GM21528 (cell line): ENCODE measurements around the gene ZNF787.

Experiments
- ATAC-seq: cut with Tn5 transposase; IDR thresholded peaks from one replicate; pipeline ENCODE4 v1.9.1; 2021; ENCODE audit warnings: mild to moderate bottlenecking, moderate library complexity; ENCODE audit not compliant: unreplicated experiment, low FRiP score

Gene ZNF787

GRCh38 chr19:56091751-56092546 lies 29.1 kb downstream of the ZNF787 start:
- ATAC-seq, result no peak

GRCh38 chr19:56091066-56091490 lies 30.0 kb downstream of the ZNF787 start:
- no peak for ATAC-seq

- no peak for ATAC-seq
Observed at GRCh38 chr19:56089344-56089743, 31.8 kb downstream of the ZNF787 start.

- no peak for ATAC-seq
Observed at GRCh38 chr19:56088497-56089215, 32.4 kb downstream of the ZNF787 start.

GRCh38 chr19:56087647-56088496 lies 33.2 kb downstream of the ZNF787 start:
- ATAC-seq, result no peak

- ATAC-seq, result no peak
Observed at GRCh38 chr19:56086671-56087430, 34.2 kb downstream of the ZNF787 start.

GRCh38 chr19:56085571-56086275 lies 35.4 kb downstream of the ZNF787 start:
- no peak for ATAC-seq

- no peak for ATAC-seq
Observed at GRCh38 chr19:56084835-56085536, 36.1 kb downstream of the ZNF787 start.

GRCh38 chr19:56083668-56084067 lies 37.4 kb downstream of the ZNF787 start:
- no peak for ATAC-seq

- ATAC-seq, result no peak
Observed at GRCh38 chr19:56080669-56081401, 40.3 kb downstream of the ZNF787 start.

- no peak for ATAC-seq
Observed at GRCh38 chr19:56079609-56080008, 41.5 kb downstream of the ZNF787 start.

GRCh38 chr19:56076498-56076897 lies 44.6 kb downstream of the ZNF787 start:
- no peak for ATAC-seq

GRCh38 chr19:56071151-56071550 lies 49.9 kb downstream of the ZNF787 start:
- ATAC-seq, result no peak

GRCh38 chr19:56069642-56070041 lies 51.5 kb downstream of the ZNF787 start:
- no peak for ATAC-seq

GRCh38 chr19:56066152-56067023 lies 54.7 kb downstream of the ZNF787 start:
- ATAC-seq, result no peak

GRCh38 chr19:56053596-56053995 lies 67.5 kb downstream of the ZNF787 start:
- ATAC-seq, result no peak
